Measurements from ENCODE around the gene LMNB1.

GRCh38 chr5:126794157-126794828 is 17.4 kb downstream of the LMNB1 start:
- TF ChIP-seq CTCF (IDR thresholded peaks at IDR 0.05; ENCODE audit: borderline replicate concordance, extremely low read depth, low read length, poor library complexity, severe bottlenecking) (no peak), EZH2 (IDR thresholded peaks at IDR 0.05; ENCODE audit: borderline replicate concordance, low read depth, low read length, severe bottlenecking) (no peak)
